ENCODE results near the gene CMTM5.

- TF ChIP-seq SPI1 (IDR thresholded peaks at IDR 0.05; ENCODE audit: low read depth, low read length) (no peak), TAF1 (IDR thresholded peaks at IDR 0.05; ENCODE audit: low read depth, low read length) (no peak), POLR2AphosphoS5 (IDR thresholded peaks at IDR 0.05; ENCODE audit: low read depth, low read length) (no peak), POLR2A (IDR thresholded peaks at IDR 0.05; ENCODE audit: low read depth, low read length) (no peak), PAX5 (IDR thresholded peaks at IDR 0.05; ENCODE audit: insufficient read depth, low read length, severe bottlenecking) (no peak)
Measured at GRCh38 chr14:23382731-23383440, 6.0 kb downstream of the CMTM5 start.
